A172 (cell line): ENCODE results near the gene FBLN7. TPM values are rescaled to one million over a fixed set of nuclear protein-coding genes. Genes with fewer than 3 reads are reported as not detected.

ENCODE experiments used
- total RNA-seq: library from RNA; depleted of rRNA; stranded (reverse); fragments of >200 nt; shearing (Covaris generic); gene quantifications from 2 replicates; pipeline ENCODE4 v1.2.3, GENCODE V29; 2014; rRNA removed

The FBLN7 gene
- total RNA-seq, 1 experiment from 2014 or later, result 1.5 TPM

Other genes starting within 250 kb of the FBLN7 start
- gene MERTK, start 239.8 kb upstream of the FBLN7 start, total RNA-seq, result 0.10 and 0.62 TPM in 2 replicates
- 26.0 and 41.6 TPM in 2 replicates for gene TMEM87B, start 83.1 kb upstream of the FBLN7 start, total RNA-seq
- 9.0 and 10.5 TPM in 2 replicates for gene ZC3H8, start 116.7 kb downstream of the FBLN7 start, total RNA-seq
- gene ZC3H6, start 137.2 kb downstream of the FBLN7 start, total RNA-seq, result 8.4 and 9.3 TPM in 2 replicates